HG03025 (cell line): ENCODE measurements around the gene LPO.
A peak's percentile ranks its signal among the peaks of the same experiment; 100 is the strongest.

Experiments
- ATAC-seq: cut with Tn5 transposase; IDR thresholded peaks from one replicate; pipeline ENCODE4 v1.9.1; 2021; ENCODE audit warnings: mild to moderate bottlenecking, moderate library complexity; ENCODE audit not compliant: unreplicated experiment, low FRiP score

LPO gene

GRCh38 chr17:58238147-58238634 lies at the start of gene LPO:
LPO (plus strand) TSS chr17:58238584; CDS start chr17:58242980, 4,396 bp downstream.
- ATAC-seq, result no peak

- no peak for ATAC-seq
Measured at GRCh38 chr17:58189436-58190146, 48.8 kb upstream of the LPO start.

DNA sequence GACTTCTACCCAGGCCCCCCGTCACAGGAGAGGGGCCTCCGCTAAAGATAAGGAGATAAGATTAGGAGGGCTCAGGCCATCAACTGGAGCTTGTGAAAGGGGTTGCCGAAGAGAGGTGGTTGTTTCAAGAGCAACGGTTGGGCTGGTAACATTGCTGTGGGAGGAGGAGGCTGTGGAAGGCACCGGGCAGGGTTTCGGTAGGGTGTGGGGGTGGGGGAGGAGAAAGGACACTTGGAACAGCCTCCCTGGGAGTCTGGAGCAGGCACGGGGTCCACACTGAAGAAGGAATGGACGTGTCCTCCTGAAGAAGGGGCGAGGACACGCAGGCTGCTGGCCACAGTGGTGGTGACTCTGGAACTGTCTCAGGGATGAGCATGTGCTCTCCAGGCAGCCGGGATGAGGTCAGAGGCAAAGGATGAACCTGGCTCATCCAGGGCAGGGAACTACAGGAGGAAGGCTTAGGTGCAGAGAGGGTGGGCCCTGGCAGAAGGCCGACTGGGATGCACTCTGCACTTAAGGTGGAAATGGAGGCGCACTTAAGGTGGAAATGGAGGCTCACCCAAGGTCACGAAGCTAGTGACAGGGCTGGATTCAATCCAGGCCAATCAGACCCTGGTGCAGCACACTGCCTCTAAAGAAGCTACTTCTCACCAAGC lies 47.0 kb upstream of the LPO start:
- ATAC-seq, result no peak

- ATAC-seq, result no peak
Measured at GRCh38 chr17:58192612-58193011, 45.8 kb upstream of the LPO start, which contains the start of gene EPX. EPX (plus strand) TSS chr17:58192726; CDS start chr17:58192847, 121 bp downstream.

DNA sequence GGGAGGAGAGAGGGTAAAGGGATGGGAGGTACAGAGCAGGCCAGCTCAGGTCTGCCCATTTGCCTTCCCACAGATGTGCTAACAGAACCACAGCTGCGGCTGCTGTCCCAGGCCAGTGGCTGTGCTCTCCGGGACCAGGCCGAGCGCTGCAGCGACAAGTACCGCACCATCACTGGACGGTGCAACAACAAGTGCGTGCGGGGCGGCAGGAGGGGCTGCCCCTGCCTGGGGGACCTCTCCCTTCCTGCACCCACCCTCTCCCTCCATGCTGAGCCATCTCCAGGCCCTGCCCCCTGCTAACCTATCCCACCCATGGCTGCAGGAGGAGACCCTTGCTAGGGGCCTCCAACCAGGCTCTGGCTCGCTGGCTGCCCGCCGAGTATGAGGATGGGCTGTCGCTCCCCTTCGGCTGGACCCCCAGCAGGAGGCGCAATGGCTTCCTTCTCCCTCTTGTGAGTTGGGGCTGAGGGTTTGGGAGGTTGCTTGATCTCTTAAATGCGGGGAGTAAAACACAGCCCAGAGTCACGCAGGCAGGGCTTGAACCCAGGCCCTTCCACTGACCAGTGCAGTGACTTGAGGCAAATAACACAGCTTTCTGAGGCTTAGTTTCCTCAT lies 44.6 kb upstream of the LPO start:
- no peak for ATAC-seq

- ATAC-seq, result no peak
Measured at GRCh38 chr17:58195518-58196123, 42.8 kb upstream of the LPO start.

GRCh38 chr17:58196610-58197009 lies 41.8 kb upstream of the LPO start:
- no peak for ATAC-seq

DNA sequence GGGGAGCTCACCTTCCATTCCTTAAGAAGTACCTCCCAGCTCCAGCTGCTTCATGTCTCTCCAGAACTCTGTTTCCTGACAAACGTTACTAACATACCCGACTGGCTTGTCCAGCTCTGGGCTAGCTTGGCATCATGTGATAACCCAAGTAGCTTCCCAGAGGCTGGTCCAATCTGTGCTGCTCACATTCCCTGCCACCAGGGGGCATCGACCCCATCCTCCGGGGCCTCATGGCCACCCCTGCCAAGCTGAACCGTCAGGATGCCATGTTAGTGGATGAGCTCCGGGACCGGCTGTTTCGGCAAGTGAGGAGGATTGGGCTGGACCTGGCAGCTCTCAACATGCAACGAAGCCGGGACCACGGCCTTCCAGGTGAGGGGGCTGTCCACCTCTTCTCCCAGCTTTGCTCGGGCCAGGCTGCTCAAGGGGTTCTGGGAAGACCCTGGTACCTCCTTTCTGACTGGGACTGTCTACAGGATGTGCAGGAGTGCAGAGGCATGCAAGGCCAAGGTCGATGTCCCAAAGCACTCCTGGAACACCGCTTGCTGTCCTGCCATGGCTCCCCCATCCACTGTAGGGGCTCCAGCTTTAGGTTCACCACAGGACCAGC lies 38.3 kb upstream of the LPO start:
- ATAC-seq, result no peak

GRCh38 chr17:58202859-58203258 lies 35.5 kb upstream of the LPO start:
- no peak for ATAC-seq

DNA sequence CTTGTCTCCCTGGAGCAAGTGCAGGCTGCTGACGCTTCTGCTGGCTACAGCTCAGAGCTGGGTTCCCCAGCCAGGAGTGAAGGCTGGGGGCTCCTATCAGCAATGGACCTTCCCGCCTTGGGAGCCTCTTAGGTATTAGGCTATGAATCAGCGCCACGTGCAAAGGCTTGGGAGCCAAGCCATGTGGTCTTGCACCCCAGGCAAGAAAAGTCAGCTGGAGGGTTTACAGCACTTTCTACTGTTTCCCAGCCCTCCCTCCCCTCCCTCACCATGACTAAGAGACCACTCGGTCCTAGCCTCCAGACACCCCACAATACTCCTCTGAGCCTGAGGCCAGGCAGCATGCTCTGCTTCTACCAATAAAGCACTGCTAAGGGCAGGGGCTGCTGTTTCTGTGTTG lies 33.6 kb upstream of the LPO start:
- no peak for ATAC-seq

GRCh38 chr17:58205936-58206335 lies 32.4 kb upstream of the LPO start:
- ATAC-seq, result no peak

- ATAC-seq, result no peak
Measured at GRCh38 chr17:58207451-58207850, 30.9 kb upstream of the LPO start.

DNA sequence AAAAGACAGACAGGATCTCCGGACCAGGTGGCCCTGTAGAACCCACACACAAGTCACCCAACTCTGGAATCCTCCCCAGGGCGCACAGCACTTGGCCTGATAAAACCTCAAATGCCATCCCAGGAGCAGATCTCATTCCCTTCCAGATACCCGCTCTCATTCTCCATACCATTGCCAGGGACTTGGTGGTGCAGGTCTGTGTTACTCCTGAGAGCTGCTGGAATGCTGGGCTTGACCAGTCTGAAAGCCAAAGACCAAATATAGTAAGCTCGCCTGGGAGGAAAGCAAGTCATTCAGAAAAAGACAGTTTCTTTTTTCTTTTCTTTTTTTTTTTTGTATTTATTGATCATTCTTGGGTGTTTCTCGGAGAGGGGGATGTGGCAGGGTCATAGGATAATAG lies 30.0 kb upstream of the LPO start:
- no peak for ATAC-seq

- no peak for ATAC-seq
Measured at GRCh38 chr17:58210922-58211321, 27.5 kb upstream of the LPO start.

- no peak for ATAC-seq
Measured at GRCh38 chr17:58215685-58216084, 22.7 kb upstream of the LPO start.

DNA sequence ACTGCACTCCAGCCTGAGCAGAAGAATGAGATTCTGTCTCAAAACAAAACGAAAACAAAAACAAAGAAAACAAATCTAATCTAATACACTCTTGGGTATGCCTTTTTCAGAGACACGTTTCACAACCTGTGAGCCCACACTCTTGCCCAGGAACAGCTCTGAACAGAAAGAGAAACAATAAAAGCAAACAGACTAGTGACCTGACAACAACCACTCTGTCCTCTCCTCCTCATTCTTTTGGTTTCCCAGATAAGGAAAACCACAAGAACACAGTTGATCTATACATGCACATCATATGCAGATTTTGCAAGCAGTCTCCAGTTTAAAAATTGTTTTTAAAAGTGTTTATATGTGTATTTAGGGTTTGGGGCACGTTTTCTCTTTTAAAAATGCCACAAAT lies 20.6 kb upstream of the LPO start:
- ATAC-seq, result no peak

GRCh38 chr17:58219007-58219788 lies 19.2 kb upstream of the LPO start, which contains the start of gene MKS1:
MKS1 (minus strand) TSS chr17:58219255; CDS start chr17:58219230, 25 bp downstream.
- peak; percentile 88 for ATAC-seq

- ATAC-seq, result no peak
Measured at GRCh38 chr17:58219789-58220183, 18.6 kb upstream of the LPO start.

DNA sequence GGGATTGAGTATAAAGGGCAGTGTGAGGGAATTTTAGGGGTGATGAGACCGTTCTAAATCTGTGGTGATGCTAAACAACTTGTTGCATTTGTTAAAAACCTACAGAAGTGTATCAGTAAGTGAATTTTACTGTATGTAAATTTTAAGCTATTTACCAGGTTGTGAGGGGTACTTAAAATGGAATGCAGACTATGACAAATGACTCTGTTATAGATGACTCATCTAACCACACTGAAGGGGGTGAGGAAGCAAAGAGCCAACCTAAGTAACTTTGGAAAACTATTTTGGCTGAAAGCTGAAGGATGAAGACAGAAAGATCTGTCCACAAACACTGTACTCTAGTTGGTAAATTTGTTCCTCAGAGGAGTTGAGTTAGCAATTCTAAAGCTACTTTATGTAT lies 14.1 kb upstream of the LPO start:
- no peak for ATAC-seq

- no peak for ATAC-seq
Measured at GRCh38 chr17:58227733-58228132, 10.7 kb upstream of the LPO start.
